NT2/D1 (cell line): ENCODE measurements around the gene ATP23.

Experiments used
- YY1 ChIP-seq: IDR thresholded peaks from 2 replicates; pipeline ENCODE4 v1.6.1; 2011; ENCODE audit not compliant: insufficient read length, insufficient read depth
- ZNF274 ChIP-seq: IDR thresholded peaks from 2 replicates; pipeline ENCODE4 v1.6.1; 2011; ENCODE audit warnings: mild to moderate bottlenecking, low read depth, low read length

GRCh38 chr12:57904426-57904825 lies 36.9 kb upstream of the ATP23 start:
- TF ChIP-seq ZNF274 (no peak), YY1 (no peak)
